Naive thymus-derived CD4-positive, alpha-beta T cell (primary cell): ENCODE data around the gene GRK2. TPM values are rescaled to one million over a fixed set of nuclear protein-coding genes. Genes with fewer than 3 reads are reported as not detected.

Experiments
- ATAC-seq: fragments of 150-1000 bp; cut with Tn5 transposase; 2 replicates; pipeline ENCODE4 v1.10.0; 2021; ENCODE audit warnings: mild to moderate bottlenecking, moderate library complexity
- CTCF ChIA-PET: fragments of 350-600 bp; sonication (Branson Sonifier 250); formaldehyde crosslinking; loops from one replicate; lab custom pipeline; 2021; ENCODE audit warnings: antibody characterized with exemption; lab: Charles Lee
- POLR2A ChIA-PET: fragments of 350-600 bp; sonication (Branson Sonifier 250); formaldehyde crosslinking; loops from one replicate; lab custom pipeline; 2021; ENCODE audit warnings: antibody characterized with exemption, inconsistent platforms; lab: Charles Lee
- DNase-seq, 9 donors: peaks; one replicate each; pipeline versions ENCODE4 v3.0.0 to v3.0.0-alpha.2; 2020 to 2022; ENCODE audit warnings: mixed read lengths in 1 of 9
- H3K27ac ChIP-seq: one replicate; pipeline ENCODE4 v1.7.0; 2013; ENCODE audit warnings: mild to moderate bottlenecking, low read depth, low read length, moderate library complexity
- H3K27me3 ChIP-seq, 2 donors: one replicate each; pipeline ENCODE4 v1.7.0; 2013; ENCODE audit warnings: low read length in 2 of 2, mild to moderate bottlenecking in 2 of 2, moderate library complexity in 2 of 2; ENCODE audit not compliant: control insufficient read depth in 2 of 2, insufficient read depth in 2 of 2
- H3K36me3 ChIP-seq, 3 experiments: 1 replicate in 2 of 3; 2 replicates in 1 of 3; pipeline ENCODE4 v1.7.0; 2013; ENCODE audit warnings: low read length in 3 of 3, mild to moderate bottlenecking in 3 of 3, moderate library complexity in 1 of 3; ENCODE audit not compliant: insufficient read depth in 3 of 3, control insufficient read depth in 2 of 3
- H3K4me1 ChIP-seq, 2 donors: one replicate each; pipeline ENCODE4 v1.7.0; 2013; ENCODE audit warnings: low read length in 2 of 2, mild to moderate bottlenecking in 2 of 2, moderate library complexity in 1 of 2; ENCODE audit not compliant: control insufficient read depth in 2 of 2, insufficient read depth in 2 of 2
- H3K4me3 ChIP-seq: 2 replicates; pipeline ENCODE4 v1.7.0; 2013; ENCODE audit warnings: mild to moderate bottlenecking, low read length
- H3K9me3 ChIP-seq, 3 experiments: 1 replicate in 2 of 3; 2 replicates in 1 of 3; pipeline ENCODE4 v1.7.0; 2013; ENCODE audit warnings: low read length in 3 of 3; ENCODE audit not compliant: control insufficient read depth in 2 of 3
- H3K27ac Mint-ChIP-seq, 9 donors: one replicate each; pipeline ENCODE4 v1.8.0; 2020 to 2022; ENCODE audit warnings: mixed read lengths in 9 of 9, mild to moderate bottlenecking in 8 of 9, moderate library complexity in 5 of 9, inconsistent platforms in 2 of 9
- H3K27me3 Mint-ChIP-seq, 5 donors: one replicate each; pipeline ENCODE4 v1.8.0; 2021 to 2022; ENCODE audit warnings: mixed read lengths in 5 of 5, mild to moderate bottlenecking in 1 of 5
- H3K36me3 Mint-ChIP-seq, 5 donors: one replicate each; pipeline ENCODE4 v1.8.0; 2020 to 2022; ENCODE audit warnings: mixed read lengths in 5 of 5, mild to moderate bottlenecking in 3 of 5, inconsistent platforms in 1 of 5
- H3K4me1 Mint-ChIP-seq, 7 donors: one replicate each; pipeline ENCODE4 v1.8.0; 2020 to 2022; ENCODE audit warnings: mixed read lengths in 7 of 7, mild to moderate bottlenecking in 3 of 7, inconsistent platforms in 1 of 7
- H3K4me3 Mint-ChIP-seq, 10 donors: one replicate each; pipeline ENCODE4 v1.8.0; 2020 to 2022; ENCODE audit warnings: mild to moderate bottlenecking in 10 of 10, mixed read lengths in 10 of 10, moderate library complexity in 6 of 10, inconsistent platforms in 2 of 10
- H3K9me3 Mint-ChIP-seq, 11 donors: one replicate each; pipeline ENCODE4 v1.8.0; 2020 to 2022; ENCODE audit warnings: mixed read lengths in 11 of 11, mild to moderate bottlenecking in 4 of 11, inconsistent platforms in 1 of 11, moderate library complexity in 1 of 11
- intact Hi-C, 2 donors: fragments of 100-400 bp; cut with micrococcal nuclease; formaldehyde crosslinking; loops; one replicate each; pipeline ENCODE4 v1.15.1; 2023
- polyA plus RNA-seq, 2 donors: library from polyadenylated mRNA; unstranded; fragments of 300-500 nt; fragmentation: Illumina TruSeq; gene quantifications; one replicate each; pipeline ENCODE4 v1.2.3, GENCODE V29; 2021
- total RNA-seq, 6 experiments: library from RNA in 5 of 6; stranded (reverse) in 5 of 6; gene quantifications; 1 replicate in 5 of 6; 2 replicates in 1 of 6; pipeline ENCODE4 v1.2.3 and lab custom pipeline; 2021 to 2026

The GRK2 gene
- total and polyA plus RNA-seq, 7 experiments from 2014 or later, result 18.5 to 399 (median 310) TPM

- intact Hi-C loops, result no loop called here
- no peak for ATAC-seq
- DNase-seq, result no peak
- Mint-ChIP-seq H3K27me3 (no peaks in the 10 kb centered on the region), H3K9me3 (no peaks in the 10 kb centered on the region), H3K4me1 (peaks cover 28 to 37% (median 31%) of the 10 kb centered on the region in 7 donors), H3K27ac (peak overlapping the region in 2 of 9 donors; percentile 24 to 81), H3K36me3 (peaks cover 0 to 1% (median 0%) of the 10 kb centered on the region in 5 donors), H3K4me3 (no peak overlapping the region)
- Histone ChIP-seq H3K4me1 (peaks cover 16 to 23% of the 10 kb centered on the region in 2 donors), H3K27ac (no peak overlapping the region), H3K4me3 (no peak overlapping the region), H3K27me3 (no peaks in the 10 kb centered on the region), H3K9me3 (no peaks in the 10 kb centered on the region), H3K36me3 (peaks cover 0 to 4% (median 0%) of the 10 kb centered on the region in 3 experiments)
- ChIA-PET POLR2A (interaction anchor here (0.8 to 2.5 kb wide), 2 partner anchors 42 to 43 kb away, joined by 3 to 8 read pairs; no protein-coding TSS in a partner anchor), CTCF (no interaction called here)
Measured at GRCh38 chr11:67309661-67310061, 43.4 kb downstream of the GRK2 start.

- Mint-ChIP-seq H3K27me3 (no peaks in the 10 kb centered on the region), H3K36me3 (peaks cover 0 to 1% (median 0%) of the 10 kb centered on the region in 5 donors), H3K4me3 (no peak overlapping the region), H3K9me3 (no peaks in the 10 kb centered on the region), H3K27ac (peak overlapping the region in 3 of 9 donors; percentile 9 to 93 (median 81)), H3K4me1 (peaks cover 26 to 41% (median 33%) of the 10 kb centered on the region in 7 donors)
- Histone ChIP-seq H3K4me1 (peaks cover 14 to 23% of the 10 kb centered on the region in 2 donors), H3K36me3 (peaks cover 0 to 4% (median 0%) of the 10 kb centered on the region in 3 experiments), H3K4me3 (no peak overlapping the region), H3K27me3 (no peaks in the 10 kb centered on the region), H3K9me3 (no peaks in the 10 kb centered on the region), H3K27ac (no peak overlapping the region)
- no peak for ATAC-seq
- POLR2A ChIA-PET, result interaction anchor here (0.7 to 2.5 kb wide), 4 partner anchors 17 to 49 kb away, joined by 3 to 8 read pairs (median 4); no protein-coding TSS in a partner anchor
- CTCF ChIA-PET, result interaction anchor here (0.6 to 1.2 kb wide), 2 partner anchors 19 to 41 kb away, joined by 3 read pairs; no protein-coding TSS in a partner anchor
- intact Hi-C loops, result no loop called here
- DNase-seq, result no peak
Measured at GRCh38 chr11:67310246-67311050, 44.2 kb downstream of the GRK2 start.

- Mint-ChIP-seq H3K27ac (peak overlapping the region in 4 of 9 donors; percentile 62 to 93 (median 82)), H3K9me3 (no peaks in the 10 kb centered on the region), H3K27me3 (no peaks in the 10 kb centered on the region), H3K4me1 (peaks cover 26 to 45% (median 35%) of the 10 kb centered on the region in 7 donors), H3K4me3 (no peak overlapping the region), H3K36me3 (peaks cover 0 to 1% (median 0%) of the 10 kb centered on the region in 5 donors)
- DNase-seq, result no peak
- peaks cover 0 to 4% (median 0%) of the 10 kb centered on the region in 3 experiments for H3K36me3 ChIP-seq
- no peak overlapping the region for H3K4me3 ChIP-seq
- H3K27me3 ChIP-seq, result no peaks in the 10 kb centered on the region
- ChIA-PET CTCF (interaction anchor here (0.7 to 1.2 kb wide), 2 partner anchors 9 to 40 kb away, joined by 3 read pairs; no protein-coding TSS in a partner anchor), POLR2A (interaction anchor here (1.0 to 2.5 kb wide), 4 partner anchors 8 to 49 kb away, joined by 3 to 8 read pairs (median 5); partner anchors contain the start of gene SSH3)
- ATAC-seq, result no peak
- H3K4me1 ChIP-seq, result peaks cover 14 to 23% of the 10 kb centered on the region in 2 donors
- no peaks in the 10 kb centered on the region for H3K9me3 ChIP-seq
- intact Hi-C loops, result no loop called here
- peak overlapping the region; percentile 63 for H3K27ac ChIP-seq
Measured at GRCh38 chr11:67311051-67311555, 44.8 kb downstream of the GRK2 start.

GRCh38 chr11:67311556-67312082 lies 45.3 kb downstream of the GRK2 start:
- ChIA-PET CTCF (interaction anchor here (0.7 kb wide), 1 partner anchor 9 kb away, joined by 3 read pairs; no protein-coding TSS in a partner anchor), POLR2A (interaction anchor here (1.0 to 1.9 kb wide), 3 partner anchors 9 to 50 kb away, joined by 3 to 6 read pairs (median 4); partner anchors contain the start of gene SSH3)
- H3K4me3 ChIP-seq, result no peak overlapping the region
- DNase-seq, result no peak
- H3K27ac ChIP-seq, result peak overlapping the region; percentile 63
- H3K36me3 Mint-ChIP-seq, result peaks cover 0 to 1% (median 0%) of the 10 kb centered on the region in 5 donors
- peak; percentile 27 for ATAC-seq
- H3K9me3 Mint-ChIP-seq, result no peaks in the 10 kb centered on the region
- no peaks in the 10 kb centered on the region for H3K27me3 Mint-ChIP-seq
- H3K9me3 ChIP-seq, result no peaks in the 10 kb centered on the region
- H3K36me3 ChIP-seq, result peaks cover 0 to 4% (median 0%) of the 10 kb centered on the region in 3 experiments
- H3K4me1 ChIP-seq, result peaks cover 14 to 23% of the 10 kb centered on the region in 2 donors
- intact Hi-C loops, result no loop called here
- H3K4me3 Mint-ChIP-seq, result peak overlapping the region in 6 of 10 donors; percentile 21 to 68 (median 48)
- H3K27me3 ChIP-seq, result no peaks in the 10 kb centered on the region
- H3K27ac Mint-ChIP-seq, result peak overlapping the region; percentile 62 to 96 (median 84)
- H3K4me1 Mint-ChIP-seq, result peaks cover 26 to 45% (median 35%) of the 10 kb centered on the region in 7 donors

GRCh38 chr11:67312187-67313021 lies 46.1 kb downstream of the GRK2 start:
- peak; percentile 50 for ATAC-seq
- Mint-ChIP-seq H3K4me3 (peak overlapping the region in 9 of 10 donors; percentile 51 to 86 (median 68)), H3K4me1 (peaks cover 26 to 46% (median 39%) of the 10 kb centered on the region in 7 donors), H3K9me3 (no peaks in the 10 kb centered on the region), H3K27me3 (no peaks in the 10 kb centered on the region), H3K27ac (peak overlapping the region; percentile 69 to 97 (median 91)), H3K36me3 (peaks cover 0 to 1% (median 0%) of the 10 kb centered on the region in 5 donors)
- CTCF ChIA-PET, result interaction anchor here (1.2 to 7.9 kb wide), 2 partner anchors 19 to 49 kb away, joined by 4 to 85 read pairs; no protein-coding TSS in a partner anchor
- H3K4me3 ChIP-seq, result no peak overlapping the region
- POLR2A ChIA-PET, result interaction anchor here (1.0 to 5.5 kb wide), 9 partner anchors 8 to 49 kb away, joined by 3 to 55 read pairs (median 7); partner anchors contain the start of genes ANKRD13D, GRK2 and SSH3
- intact Hi-C loops, result no loop called here
- H3K36me3 ChIP-seq, result peaks cover 0 to 4% (median 0%) of the 10 kb centered on the region in 3 experiments
- no peaks in the 10 kb centered on the region for H3K9me3 ChIP-seq
- H3K27me3 ChIP-seq, result no peaks in the 10 kb centered on the region
- H3K27ac ChIP-seq, result peak overlapping the region; percentile 63
- DNase-seq, result peak in 4 of 9 donors; percentile 24 to 30 (median 26)
- H3K4me1 ChIP-seq, result peaks cover 14 to 26% of the 10 kb centered on the region in 2 donors
